HG03439 (cell line): ENCODE results near the gene CCND1.
"Not testable (repeated sequence)": the region's sequence is repeated elsewhere in the genome, so short reads cannot be mapped to it uniquely, and the experiment has no call there.

Experiments used
- ATAC-seq: cut with Tn5 transposase; IDR thresholded peaks from one replicate; pipeline ENCODE4 v1.9.1; 2021; ENCODE audit warnings: mild to moderate bottlenecking, moderate library complexity; ENCODE audit not compliant: unreplicated experiment

CCND1 gene

GRCh38 chr11:69686452-69686851 lies 45.5 kb downstream of the CCND1 start:
- no peak for ATAC-seq

DNA sequence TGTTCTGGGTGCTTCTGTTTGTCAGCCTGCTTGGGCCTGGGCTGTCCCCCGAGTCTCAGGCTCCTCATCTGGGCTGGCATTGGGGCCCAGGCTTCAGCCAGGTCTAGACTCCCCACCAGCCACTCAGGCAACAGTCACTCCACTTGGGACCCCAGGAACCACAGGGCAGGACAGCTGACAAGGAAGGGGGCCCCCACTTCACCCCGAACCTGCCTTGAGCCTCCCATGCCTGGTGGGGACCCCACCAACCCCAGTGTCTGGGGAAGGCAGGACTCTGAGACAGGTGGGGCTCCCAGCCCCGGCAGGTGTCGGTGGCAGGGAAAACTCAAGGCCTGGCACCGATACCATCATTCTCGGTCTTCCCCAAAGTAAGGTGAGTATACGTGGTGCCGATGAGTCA lies 45.9 kb downstream of the CCND1 start:
- ATAC-seq: no peak

DNA sequence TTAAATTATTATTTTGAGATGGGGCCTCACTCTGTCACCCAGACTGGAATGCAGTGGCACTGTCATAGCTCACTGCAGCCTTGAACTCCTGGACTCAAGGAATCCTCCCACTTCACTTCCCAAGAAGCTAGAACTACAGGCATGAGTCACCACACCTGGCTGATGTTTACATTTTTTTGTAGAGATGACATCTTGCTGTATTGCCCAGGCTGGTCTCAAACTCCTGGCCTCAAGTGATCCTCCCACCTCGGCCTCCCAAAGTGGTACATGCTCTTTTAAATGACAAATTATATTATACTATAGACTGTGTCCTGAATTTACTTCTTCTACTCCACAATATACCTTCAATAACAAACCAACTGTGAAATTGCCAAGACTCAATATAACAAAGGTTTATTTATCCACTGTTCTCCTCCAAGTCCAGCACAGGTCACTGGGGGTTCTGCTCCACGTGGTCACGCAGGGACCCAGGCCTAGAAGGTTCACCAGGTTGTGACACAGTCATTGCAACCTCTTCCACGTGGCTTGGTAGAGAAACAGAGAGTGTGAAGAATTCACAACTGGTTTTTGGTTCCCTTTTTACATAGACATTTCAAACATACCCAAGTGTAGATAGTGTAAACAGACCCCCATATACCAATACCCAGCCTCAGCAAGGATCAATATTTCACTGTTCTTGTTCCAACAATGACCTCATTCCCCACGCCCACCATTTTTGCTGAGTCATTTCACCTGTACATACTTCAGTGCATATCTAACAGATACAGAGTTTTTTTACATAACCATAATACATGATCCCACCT lies 47.2 kb downstream of the CCND1 start:
- not testable (repeated sequence) for ATAC-seq

- no peak for ATAC-seq
Measured at GRCh38 chr11:69689484-69690319, 48.7 kb downstream of the CCND1 start.

DNA sequence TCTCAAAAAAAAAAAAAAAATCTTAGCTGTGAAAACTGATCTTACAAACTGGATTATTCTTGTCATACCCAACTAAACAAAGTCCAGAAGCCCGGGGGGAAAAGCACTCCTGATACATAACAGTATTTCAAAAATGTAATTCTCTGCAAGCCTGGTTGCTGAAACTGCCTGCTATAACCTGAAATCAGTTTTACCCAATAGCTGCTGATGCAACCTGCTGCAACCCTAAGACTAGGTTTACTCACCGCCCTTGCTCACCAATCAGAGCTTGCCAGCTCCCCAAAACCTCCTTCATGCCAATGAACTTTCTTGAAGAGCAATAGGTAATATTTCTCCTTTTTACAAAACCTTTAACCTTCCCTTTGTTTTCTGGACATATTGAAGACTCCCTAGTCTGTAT lies 50.5 kb downstream of the CCND1 start:
- ATAC-seq: no peak

DNA sequence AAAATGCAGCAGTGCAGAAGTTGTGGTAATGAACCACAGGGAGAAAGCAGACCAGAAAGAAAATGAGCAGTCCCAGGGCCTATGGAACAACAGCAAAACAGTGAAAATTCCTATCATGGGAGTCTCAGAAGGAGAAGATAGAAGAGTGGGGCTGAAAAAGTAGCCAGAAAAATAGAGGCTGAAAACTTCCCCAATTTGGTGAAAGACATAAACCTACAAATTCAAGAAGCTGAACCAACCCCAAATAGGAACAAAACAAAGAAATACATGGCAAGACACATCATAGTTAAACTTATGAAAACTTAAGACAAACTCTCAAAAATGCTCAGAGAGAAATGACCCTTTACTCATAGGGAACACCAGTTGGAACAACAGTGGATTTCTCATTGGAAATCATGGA lies 51.5 kb downstream of the CCND1 start:
- ATAC-seq: no peak

GRCh38 chr11:69694781-69695180 lies 53.8 kb downstream of the CCND1 start:
- ATAC-seq: no peak

GRCh38 chr11:69695581-69695980 lies 54.6 kb downstream of the CCND1 start:
- ATAC-seq: no peak

GRCh38 chr11:69695995-69696394 lies 55.0 kb downstream of the CCND1 start:
- ATAC-seq: not testable (repeated sequence)

- no peak for ATAC-seq
Measured at GRCh38 chr11:69696749-69697468, 56.0 kb downstream of the CCND1 start.

- no peak for ATAC-seq
Measured at GRCh38 chr11:69697469-69697843, 56.5 kb downstream of the CCND1 start.

- ATAC-seq: no peak
Measured at GRCh38 chr11:69697861-69698260, 56.9 kb downstream of the CCND1 start.

- no peak for ATAC-seq
Measured at GRCh38 chr11:69698362-69698761, 57.4 kb downstream of the CCND1 start.

- ATAC-seq: no peak
Measured at GRCh38 chr11:69699213-69699612, 58.3 kb downstream of the CCND1 start.

DNA sequence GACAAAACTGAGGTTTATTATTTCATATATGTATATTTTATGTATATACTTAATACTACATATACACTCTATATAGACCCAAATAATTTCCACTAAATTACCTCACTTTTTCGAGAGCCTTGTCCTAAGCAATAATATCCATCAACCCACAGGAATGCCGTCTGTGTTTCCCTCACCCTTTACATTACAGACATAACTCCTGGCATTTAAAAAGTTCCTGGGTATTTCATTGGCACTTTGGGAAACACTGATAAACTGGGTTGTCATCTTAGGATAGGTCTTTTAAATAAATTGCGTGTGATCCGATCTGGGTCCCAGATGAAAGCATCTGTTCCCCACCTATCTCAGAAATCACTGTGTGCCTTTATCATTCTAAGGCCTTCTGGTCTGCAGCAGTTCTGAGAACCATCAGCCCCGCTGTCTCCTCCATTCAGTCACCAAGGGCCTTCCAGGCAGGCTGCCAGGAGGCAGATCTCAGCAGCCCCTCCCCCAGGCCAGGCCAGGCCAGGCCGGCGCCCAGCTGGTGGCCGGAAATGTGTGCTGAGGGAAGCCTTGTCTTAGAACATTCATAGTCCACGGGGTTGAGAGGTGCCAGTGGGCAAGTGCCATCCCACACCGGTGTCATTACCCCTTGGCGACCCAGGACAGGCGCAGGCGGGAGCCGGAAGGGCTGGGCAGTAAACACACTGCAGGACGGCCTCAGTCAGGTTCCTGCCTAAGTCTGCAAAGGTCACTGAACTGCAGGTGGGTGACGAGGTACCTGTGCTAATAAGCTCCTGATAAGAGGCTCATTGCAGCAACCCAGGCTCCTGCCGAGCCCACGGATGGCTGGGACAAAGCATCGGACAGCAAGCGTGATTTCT lies 59.6 kb downstream of the CCND1 start:
- no peak for ATAC-seq

DNA sequence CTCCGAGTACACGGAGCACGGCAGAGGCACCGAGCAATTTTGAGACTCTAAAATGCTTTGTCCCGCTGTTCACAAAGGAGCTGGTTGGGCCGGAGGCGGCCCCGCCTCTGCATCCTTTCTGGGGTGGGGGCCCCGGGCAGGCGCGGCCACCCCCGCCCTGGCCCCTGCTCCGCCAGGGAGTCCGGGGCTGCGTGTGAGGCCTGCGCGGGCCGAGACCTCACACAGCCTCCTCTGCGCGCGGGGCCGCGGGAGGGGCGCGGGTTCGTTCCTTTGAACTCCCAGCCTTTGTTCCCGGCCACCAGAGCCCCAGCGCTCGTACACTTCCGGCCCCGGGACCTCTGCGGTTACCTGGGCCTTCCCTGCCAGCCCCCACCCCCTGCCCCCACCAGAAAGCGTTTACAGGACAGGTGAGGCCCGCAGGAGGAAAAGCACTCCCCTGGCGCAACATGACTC lies 61.3 kb downstream of the CCND1 start:
- no peak for ATAC-seq

GRCh38 chr11:69702769-69703452 lies 62.0 kb downstream of the CCND1 start:
- no peak for ATAC-seq

- ATAC-seq: no peak
Measured at GRCh38 chr11:69703453-69703767, 62.5 kb downstream of the CCND1 start.
